ENCODE measurements around the gene KRT77.
"Not testable (repeated sequence)": the region's sequence is repeated elsewhere in the genome, so short reads cannot be mapped to it uniquely, and the experiment has no call there.

Gene KRT77

GRCh38 chr12:52721838-52722470, 18.6 kb upstream of the KRT77 start:
- DNase-seq, result no peak

GRCh38 chr12:52720365-52720886, 17.1 kb upstream of the KRT77 start:
- DNase-seq, result no peak

GRCh38 chr12:52716061-52716460, 12.7 kb upstream of the KRT77 start:
- no peak for DNase-seq

- DNase-seq, result no peak
Observed at GRCh38 chr12:52715416-52715815, 12.1 kb upstream of the KRT77 start.

GRCh38 chr12:52714887-52715281, 11.6 kb upstream of the KRT77 start:
- DNase-seq, result no peak

GRCh38 chr12:52713960-52714886, 10.9 kb upstream of the KRT77 start:
- DNase-seq, result no peak

- DNase-seq, result not testable (repeated sequence)
Observed at GRCh38 chr12:52712122-52712521, 8.8 kb upstream of the KRT77 start.

GRCh38 chr12:52710730-52711129, 7.4 kb upstream of the KRT77 start:
- DNase-seq, result no peak

GRCh38 chr12:52708010-52708409, 4.7 kb upstream of the KRT77 start:
- no peak for DNase-seq

GRCh38 chr12:52704464-52704863, 1.1 kb upstream of the KRT77 start:
- DNase-seq, result no peak

GRCh38 chr12:52703878-52704277, 554 bp upstream of the KRT77 start:
- DNase-seq, result no peak

- no peak for DNase-seq
Observed at GRCh38 chr12:52702338-52702737, 986 bp downstream of the KRT77 start.

- DNase-seq, result no peak
Observed at GRCh38 chr12:52701281-52701680, 2.0 kb downstream of the KRT77 start.

- no peak for DNase-seq
Observed at GRCh38 chr12:52699960-52700359, 3.4 kb downstream of the KRT77 start.

- no peak for DNase-seq
Observed at GRCh38 chr12:52699373-52699772, 4.0 kb downstream of the KRT77 start.

- no peak for DNase-seq
Observed at GRCh38 chr12:52698651-52699340, 4.5 kb downstream of the KRT77 start.

GRCh38 chr12:52697058-52697582, 6.2 kb downstream of the KRT77 start:
- DNase-seq, result no peak

GRCh38 chr12:52696588-52696987, 6.7 kb downstream of the KRT77 start:
- no peak for DNase-seq

GRCh38 chr12:52695039-52695438, 8.3 kb downstream of the KRT77 start:
- DNase-seq, result no peak

GRCh38 chr12:52694151-52694550, 9.2 kb downstream of the KRT77 start:
- DNase-seq, result no peak

- no peak for DNase-seq
Observed at GRCh38 chr12:52693261-52693660, 10.1 kb downstream of the KRT77 start.

GRCh38 chr12:52692254-52692653, 11.1 kb downstream of the KRT77 start:
- DNase-seq, result no peak

- no peak for DNase-seq
Observed at GRCh38 chr12:52691841-52692150, 11.5 kb downstream of the KRT77 start.
